Right renal cortex interstitium (tissue), 3 donors: ENCODE data around the gene PHLDA2. TPM values are rescaled to one million over a fixed set of nuclear protein-coding genes. Genes with fewer than 3 reads are reported as not detected.
"Not testable (repeated sequence)": the region's sequence is repeated elsewhere in the genome, so short reads cannot be mapped to it uniquely, and the experiment has no call there.

ENCODE experiments used
- DNase-seq, 3 donors: peaks; one replicate each; pipeline ENCODE4 v3.0.0-alpha.2; 2013; ENCODE audit warnings: low read depth in 3 of 3, low spot score in 2 of 3
- polyA plus RNA-seq, 3 donors: library from polyadenylated mRNA; unstranded; fragments of 120-200 nt; gene quantifications; one replicate each; pipeline ENCODE4 v1.2.1, GENCODE V29; 2013; ENCODE audit not compliant: insufficient read length in 3 of 3

Gene PHLDA2
- polyA plus RNA-seq, 3 donors: 0.68 to 1.0 (median 0.75) TPM

DNA sequence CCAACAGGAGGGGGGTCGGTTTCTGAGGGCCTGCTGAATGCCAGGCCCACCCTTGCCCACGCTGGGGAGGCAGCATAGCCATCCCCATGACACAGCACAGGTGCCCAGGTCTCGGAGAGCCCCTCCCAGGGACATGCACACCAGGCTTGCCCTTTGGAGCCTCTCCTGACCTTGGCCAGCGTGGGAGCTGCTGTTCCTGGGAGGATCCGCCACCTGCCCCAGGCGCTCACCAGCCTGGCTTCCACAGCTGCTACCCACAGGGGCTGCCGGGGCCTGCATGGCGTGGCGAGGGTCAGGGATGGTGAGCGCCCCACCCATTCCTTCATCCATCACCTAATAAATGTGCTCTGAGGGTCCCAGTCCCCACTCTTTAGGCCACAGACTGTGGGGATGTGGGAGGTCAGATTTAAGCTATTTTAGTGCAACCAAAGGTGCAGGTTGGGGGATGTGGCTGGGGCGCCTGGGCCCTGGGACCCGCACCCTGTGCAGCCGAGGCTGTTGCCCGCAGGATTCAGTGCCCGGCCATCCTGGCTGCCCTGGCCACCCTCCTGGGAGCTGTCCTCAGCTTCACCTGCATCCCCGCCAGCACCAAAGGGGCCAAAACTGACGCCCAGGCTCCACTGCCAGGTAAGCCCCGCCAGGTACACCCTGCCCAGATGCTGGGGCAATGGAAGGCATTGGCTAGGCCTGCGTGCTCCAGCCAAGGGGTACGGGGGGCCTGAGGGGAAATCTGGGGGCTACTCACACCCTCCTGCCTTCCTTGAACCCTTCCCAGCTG is 12.9 kb downstream of the PHLDA2 start:
- no peak for DNase-seq

GRCh38 chr11:2915473-2915872 is 13.7 kb downstream of the PHLDA2 start:
- no peak for DNase-seq

- DNase-seq: no peak
Measured at GRCh38 chr11:2914455-2915195, 14.6 kb downstream of the PHLDA2 start.

DNA sequence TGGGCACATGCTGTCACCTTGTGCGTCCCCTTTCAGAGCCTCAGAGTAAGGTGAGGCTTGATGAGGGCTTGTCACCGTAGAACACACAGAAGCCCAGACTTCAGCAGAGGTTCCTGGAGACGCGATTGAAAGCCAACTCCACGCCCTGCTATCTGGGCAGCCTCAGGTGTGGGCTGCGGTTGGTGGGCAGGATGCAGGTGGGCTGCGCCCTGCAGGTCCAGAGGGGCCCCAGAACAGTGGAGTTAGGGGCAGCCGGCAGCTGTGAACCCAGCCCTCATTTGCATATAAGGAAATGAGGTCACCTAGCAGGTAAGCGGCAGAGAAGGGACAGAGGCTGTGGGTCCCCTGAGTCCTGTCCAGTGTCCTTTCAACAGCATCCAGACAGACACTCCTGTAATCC is 15.4 kb downstream of the PHLDA2 start:
- DNase-seq: no peak

DNA sequence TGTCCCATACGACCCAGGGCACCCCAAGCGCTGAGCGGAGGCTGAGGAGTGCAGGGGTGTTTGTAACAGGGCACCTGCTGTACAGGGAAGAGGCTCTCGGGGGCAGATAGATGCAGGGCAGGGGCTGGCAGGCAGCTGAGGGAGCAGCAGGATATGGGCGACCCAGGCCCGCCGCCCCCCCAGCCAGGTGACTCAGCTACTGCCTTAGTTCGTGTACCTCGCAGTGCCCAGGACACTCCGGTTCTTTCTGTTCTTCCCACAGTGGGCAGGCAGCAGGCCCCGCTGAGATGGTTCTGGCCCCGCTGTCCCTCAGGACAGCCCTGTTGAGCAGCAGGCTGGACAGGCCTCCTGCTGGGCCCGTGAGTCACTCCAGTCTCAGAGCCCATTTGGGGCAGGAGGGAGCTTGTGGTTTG is 16.2 kb downstream of the PHLDA2 start:
- DNase-seq: no peak

GRCh38 chr11:2912498-2912897 is 16.7 kb downstream of the PHLDA2 start:
- DNase-seq: no peak

DNA sequence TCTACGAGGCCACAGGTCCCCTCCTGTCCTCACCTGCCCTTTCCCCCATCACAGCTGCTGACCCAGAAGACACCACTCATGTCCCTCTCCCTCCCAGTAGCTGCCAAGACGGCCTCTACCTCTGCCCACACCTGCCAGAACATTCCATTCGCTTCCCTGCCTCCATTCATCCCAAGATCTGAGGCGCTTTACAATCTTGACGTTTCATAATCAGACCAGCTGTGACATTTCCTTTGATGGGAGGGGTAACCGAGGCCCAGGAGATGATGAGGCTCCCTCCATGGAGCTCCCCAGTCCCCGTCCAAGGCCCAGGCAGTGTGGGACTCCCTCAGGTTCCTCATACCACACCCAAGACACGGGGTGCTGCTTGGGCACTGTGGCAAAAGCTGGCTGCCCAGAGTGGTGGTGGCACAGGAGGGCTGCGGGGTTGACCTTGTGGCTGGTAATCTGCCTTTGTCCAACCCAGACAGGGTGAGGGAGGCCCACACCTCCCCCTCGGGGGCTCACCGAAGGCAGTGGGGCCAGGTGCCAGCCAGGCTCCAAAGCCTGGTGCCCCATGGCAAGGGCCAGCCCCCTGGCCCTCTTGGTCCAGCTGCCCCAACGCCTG is 17.3 kb downstream of the PHLDA2 start:
- no peak for DNase-seq

DNA sequence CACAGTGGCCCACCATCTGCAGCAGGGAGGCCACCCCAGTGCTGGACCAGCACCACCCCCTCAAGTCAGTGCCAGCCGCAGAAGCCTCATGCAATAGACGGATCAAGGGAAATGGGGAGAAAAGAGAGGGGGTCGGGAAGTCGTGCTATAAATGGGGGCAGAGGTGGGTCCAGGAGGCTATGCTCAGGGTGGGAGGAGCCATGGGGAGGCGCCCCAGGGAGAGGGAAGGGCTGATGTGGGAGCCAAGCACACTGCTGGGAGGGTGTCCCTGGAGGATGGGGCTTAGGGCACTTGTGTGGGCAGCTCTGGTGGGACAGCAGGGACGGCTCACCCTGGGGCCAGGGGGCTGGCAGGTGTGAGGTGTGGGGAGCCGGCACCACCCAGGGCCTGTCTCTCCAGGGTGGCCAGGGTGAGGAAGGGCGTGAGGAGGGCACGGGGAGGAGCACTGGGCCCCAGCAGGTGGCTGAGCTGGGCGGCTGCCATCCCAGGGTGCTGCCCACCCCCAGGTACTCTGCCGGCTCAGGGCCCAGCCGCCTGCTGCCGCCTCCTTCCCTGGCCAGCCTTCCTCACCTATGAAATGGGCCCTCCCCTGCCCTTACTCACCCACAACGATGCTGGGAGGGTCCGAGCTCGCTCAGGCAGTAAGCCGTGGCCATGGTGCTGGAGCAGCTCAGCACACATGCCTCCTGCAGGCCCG is 18.0 kb downstream of the PHLDA2 start:
- no peak for DNase-seq

DNA sequence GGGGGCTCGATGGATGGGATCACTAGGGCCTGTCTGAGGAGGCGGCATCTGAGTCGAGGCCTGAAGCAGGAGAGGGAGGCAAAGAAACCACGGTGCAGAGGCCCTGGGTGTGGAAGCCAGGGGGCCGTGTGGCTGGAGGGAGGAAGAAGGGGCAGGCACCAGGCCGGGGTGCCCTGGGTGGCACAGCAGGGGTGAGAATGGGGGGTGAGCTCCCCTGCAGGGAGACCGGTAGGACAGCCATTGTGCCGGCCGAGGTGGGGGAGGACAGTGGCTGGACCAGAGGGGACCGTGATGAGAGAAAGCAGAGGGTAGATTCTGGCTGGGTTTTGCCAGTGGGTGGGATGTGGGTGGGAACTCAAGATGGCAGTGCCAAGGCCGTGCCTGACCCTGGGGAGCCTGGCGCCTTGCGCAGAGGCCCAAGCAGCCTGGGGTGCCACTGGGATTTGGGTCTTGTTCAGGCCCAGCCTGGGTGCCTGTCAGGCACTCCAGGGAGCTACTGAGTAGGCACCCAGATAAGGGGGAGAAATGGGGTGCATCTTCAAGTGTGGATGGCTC is 18.7 kb downstream of the PHLDA2 start:
- no peak for DNase-seq

DNA sequence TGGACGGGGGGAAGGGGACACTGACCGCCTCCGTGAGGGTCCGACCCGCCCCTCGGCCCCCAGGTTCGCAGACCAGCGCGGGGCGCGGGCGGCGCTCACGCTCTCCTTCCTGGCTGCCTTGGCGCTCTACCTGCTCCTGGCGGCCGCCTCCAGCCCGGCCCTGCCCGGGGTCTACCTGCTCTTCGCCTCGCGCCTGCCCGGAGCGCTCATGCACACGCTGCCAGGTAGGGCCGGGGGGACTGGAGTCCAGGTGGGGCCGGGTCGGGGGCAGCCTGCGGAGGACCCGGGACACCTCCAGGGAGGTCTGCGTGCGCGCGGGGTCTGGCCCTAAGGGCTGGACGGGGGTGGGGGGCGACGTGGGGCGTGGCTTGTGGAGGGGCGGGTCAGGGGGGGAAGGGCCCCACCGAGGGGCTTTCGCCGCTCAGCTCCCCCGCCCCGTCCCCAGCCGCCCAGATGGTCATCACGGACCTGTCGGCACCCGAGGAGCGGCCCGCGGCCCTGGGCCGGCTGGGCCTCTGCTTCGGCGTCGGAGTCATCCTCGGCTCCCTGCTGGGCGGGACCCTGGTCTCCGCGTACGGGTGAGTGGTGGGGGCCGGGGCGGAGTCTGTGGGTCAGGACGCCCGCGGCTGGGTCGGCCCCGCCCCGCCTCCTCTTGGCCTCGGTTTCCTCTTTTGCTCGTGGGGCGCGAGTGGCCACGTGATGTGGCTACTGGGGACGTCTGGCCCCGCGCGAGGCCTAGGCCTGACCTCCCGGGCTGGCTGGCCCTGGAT is 19.9 kb downstream of the PHLDA2 start:
- no peak for DNase-seq

DNA sequence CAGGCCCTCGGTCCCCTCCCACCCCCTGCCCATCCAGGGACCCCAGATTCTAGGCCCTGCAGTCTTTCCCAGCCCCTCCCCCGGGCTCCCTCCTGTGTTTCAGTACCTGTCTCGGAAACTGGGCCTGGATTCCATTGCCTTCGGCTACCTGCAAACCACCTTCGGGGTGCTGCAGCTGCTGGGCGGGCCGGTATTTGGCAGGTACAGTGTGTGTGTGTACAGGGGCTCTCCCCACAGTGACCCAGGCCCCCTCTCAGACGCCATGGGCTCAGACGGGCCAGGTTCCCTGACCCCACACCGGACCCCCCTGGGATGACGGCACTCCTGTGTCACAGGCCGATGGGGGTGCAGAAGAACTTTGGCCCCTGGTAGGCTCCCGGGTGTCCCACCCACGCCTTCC is 21.1 kb downstream of the PHLDA2 start:
- no peak for DNase-seq

- DNase-seq: not testable (repeated sequence)
Measured at GRCh38 chr11:2905299-2905698, 23.9 kb downstream of the PHLDA2 start.

DNA sequence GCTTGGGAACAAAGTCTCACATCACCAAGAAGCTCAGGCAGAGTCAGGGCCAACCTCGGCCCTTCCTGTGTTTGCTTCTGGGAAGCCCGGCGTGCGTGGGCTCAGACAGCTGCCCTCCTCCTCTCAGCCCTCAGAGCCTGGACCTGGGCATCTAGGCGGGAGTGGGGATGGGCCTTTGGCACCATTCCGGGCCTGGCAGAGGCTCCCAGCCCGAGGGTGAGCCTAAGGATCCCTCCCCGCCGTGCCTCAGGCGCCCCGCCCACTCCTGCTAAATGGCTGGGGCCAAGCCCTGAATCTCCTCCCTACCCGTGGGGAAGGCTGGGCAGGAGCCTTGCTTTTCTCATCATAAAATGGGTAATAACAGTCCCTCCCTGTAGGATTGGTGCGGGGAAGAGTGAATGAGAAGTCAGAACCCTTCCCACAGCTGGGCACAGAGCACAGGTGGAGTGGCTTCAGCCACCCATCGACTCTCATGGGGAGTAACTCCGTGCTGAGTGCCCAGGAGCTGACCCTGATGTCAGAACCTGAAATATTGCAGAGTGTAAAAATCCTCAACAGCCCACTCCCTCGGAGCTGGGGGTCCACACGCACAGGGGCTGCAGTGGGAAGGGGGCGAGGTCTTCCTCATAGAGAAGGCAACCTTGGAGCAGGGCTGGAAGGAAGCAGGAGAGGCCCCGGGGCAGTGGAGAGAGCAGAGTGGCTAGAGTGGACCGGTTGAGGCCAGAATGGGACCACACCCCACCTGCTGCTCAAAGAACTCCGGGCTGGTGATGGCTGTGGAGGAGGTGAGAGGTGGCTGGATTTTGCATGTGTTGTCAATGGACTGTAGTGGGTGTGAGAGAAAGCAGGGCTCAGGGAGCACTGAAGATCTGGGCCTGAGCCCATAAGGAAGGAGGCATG is 24.8 kb downstream of the PHLDA2 start:
- DNase-seq: no peak

- DNase-seq: no peak
Measured at GRCh38 chr11:2903672-2904011, 25.6 kb downstream of the PHLDA2 start.

DNA sequence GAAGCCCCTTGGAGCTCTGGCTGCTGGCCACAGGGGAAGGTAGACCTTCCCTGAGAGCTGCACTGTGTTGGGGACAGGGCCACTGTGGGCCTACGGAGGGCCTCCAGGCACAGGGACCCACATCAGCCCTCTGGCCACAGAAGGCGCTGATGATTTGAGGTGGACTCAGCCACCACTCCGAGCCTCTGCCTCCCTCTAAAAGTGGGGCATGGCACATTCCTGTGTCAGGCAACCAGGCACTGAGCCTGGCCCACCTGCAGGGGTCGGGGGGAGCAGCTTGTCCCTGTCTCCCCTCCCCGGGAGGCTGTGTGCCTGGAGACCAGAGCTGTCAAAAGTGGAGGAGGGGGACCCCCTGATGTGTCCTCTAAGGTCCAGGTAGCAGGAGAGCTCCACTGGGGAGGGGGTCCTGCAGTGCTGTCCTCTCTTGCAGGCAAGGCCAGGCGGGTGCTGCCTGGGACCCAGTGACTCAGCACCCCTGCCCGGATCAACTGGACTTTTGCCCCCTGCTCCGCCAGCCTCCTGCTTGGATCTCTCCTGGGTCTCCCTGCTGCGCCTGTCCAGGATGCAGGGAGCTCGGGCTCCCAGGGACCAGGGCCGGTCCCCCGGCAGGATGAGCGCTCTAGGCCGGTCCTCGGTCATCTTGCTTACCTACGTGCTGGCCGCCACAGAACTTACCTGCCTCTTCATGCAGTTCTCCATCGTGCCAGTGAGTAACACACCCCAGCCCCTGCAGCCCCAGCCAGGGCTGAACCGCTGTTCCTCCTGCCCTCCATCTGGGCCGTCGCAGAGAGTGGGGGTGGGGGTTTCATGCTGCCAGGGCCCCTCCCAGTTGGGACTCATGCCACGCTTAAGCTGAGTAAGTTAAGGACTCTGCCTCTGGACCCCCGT is 26.2 kb downstream of the PHLDA2 start:
- no peak for DNase-seq

GRCh38 chr11:2901854-2902783 is 27.1 kb downstream of the PHLDA2 start:
- no peak for DNase-seq

DNA sequence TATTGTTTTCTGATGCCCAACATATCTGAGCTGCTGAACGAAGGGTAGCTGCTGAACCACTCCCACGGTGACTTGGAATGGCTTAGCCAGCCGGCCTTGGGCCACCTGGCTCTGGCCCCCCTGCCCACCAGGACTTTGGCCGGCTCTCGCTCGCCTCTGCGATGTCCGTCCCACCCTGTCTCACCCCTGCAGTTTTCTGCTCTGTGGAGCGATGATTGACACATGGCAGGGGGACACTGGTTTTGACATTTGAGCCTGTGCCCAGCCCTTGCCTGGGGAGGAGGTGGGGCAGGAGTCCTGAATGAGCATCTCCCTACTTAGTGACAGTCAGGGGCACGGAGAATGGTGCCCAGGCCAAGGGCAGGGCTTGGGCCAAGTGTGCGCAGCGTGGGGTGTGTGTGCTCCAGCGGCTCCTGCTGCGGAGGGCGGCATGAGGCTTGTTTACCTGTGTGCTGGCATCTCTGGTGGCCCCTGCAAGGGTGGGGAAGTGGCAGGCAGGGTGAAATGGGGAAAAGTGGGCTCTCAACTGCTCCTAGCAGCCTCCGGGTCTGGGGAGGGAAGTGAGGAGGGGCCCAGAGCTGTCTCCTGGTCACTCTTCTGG is 27.9 kb downstream of the PHLDA2 start:
- DNase-seq: no peak
